ENCODE data around the gene JOSD1. TPM values are rescaled to one million over a fixed set of nuclear protein-coding genes. Genes with fewer than 3 reads are reported as not detected.

Gene JOSD1
- total and polyA plus RNA-seq, 2 donors (not counting 1 experiment from before 2014, with no cell fraction given): 78.7 to 94.8 TPM

DNA sequence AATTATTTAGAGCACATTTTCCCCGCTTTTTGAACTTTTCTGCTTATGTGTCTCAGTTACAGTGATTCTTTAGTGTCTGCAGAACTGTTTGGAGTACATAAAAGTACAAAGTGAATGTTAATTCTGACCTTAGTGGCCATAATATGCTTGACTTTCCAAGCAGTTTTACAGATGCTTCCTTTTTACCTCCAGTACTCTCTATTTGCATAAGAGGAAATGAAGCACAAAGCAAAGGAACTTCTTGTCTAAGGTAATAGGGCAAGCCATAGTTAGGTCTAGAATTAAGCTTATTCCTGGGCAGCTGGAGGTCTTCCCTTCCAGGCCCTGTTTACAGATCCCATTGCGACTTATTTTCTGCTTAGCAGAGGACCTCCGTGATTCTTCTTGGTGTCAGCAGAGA is 8.6 kb upstream of the JOSD1 start:
- H3K27ac ChIP-seq (ENCODE audit: low read length in 2 of 2): peak overlapping the region; percentile 64 to 73
- peak overlapping the region; percentile 36 for H3K9ac ChIP-seq (ENCODE audit: low read length)
- peak overlapping the region; percentile 87 for H3K27ac Mint-ChIP-seq
- H3K36me3 ChIP-seq (replicated peaks in 1 of 2; ENCODE audit: control extremely low read depth in 1 of 2, control insufficient read depth in 1 of 2, extremely low read depth in 1 of 2, insufficient read depth in 2 of 2, low read length in 1 of 2): peaks cover 0 to 29% of the 10 kb centered on the region in 2 experiments
- H3K9me3 ChIP-seq (ENCODE audit: control extremely low read depth in 1 of 3, control insufficient read depth in 2 of 3, insufficient read depth in 1 of 3, low read length in 2 of 3): no peaks in the 10 kb centered on the region
- H4K20me1 ChIP-seq (ENCODE audit: control insufficient read depth, insufficient read depth, low read length, poor library complexity, severe bottlenecking): peaks cover 83% of the 10 kb centered on the region
- peak; percentile 66 for DNase-seq
- WGBS (ENCODE audit: insufficient coverage): 100% methylated on average over 2 of the region's 3 CpGs
- H3K4me1 ChIP-seq (ENCODE audit: control insufficient read depth in 2 of 2, insufficient read depth in 2 of 2, low read length in 2 of 2): peaks cover 52 to 53% of the 10 kb centered on the region in 2 donors
- peak overlapping the region in 2 of 5 experiments; percentile 18 to 47 for H3K4me3 ChIP-seq (ENCODE audit: control extremely low read depth in 1 of 5, extremely low read depth in 1 of 5, insufficient read depth in 1 of 5, low read depth in 2 of 5, low read length in 4 of 5)
- ATAC-seq (ENCODE audit: low read depth): no peak
- ChIA-PET CTCF (interaction anchor here (0.7 to 1.6 kb wide), 9 partner anchors 9 to 657 kb away, joined by 3 to 5 read pairs (median 3); no protein-coding TSS in a partner anchor), POLR2A (interaction anchor here (0.6 to 1.0 kb wide), 2 partner anchors 22 to 392 kb away, joined by 3 to 5 read pairs; partner anchors contain the start of gene CSNK1E)
- H3K9me3 Mint-ChIP-seq (ENCODE audit: insufficient read depth): no peaks in the 10 kb centered on the region
- TF ChIP-seq, protein P1, sequence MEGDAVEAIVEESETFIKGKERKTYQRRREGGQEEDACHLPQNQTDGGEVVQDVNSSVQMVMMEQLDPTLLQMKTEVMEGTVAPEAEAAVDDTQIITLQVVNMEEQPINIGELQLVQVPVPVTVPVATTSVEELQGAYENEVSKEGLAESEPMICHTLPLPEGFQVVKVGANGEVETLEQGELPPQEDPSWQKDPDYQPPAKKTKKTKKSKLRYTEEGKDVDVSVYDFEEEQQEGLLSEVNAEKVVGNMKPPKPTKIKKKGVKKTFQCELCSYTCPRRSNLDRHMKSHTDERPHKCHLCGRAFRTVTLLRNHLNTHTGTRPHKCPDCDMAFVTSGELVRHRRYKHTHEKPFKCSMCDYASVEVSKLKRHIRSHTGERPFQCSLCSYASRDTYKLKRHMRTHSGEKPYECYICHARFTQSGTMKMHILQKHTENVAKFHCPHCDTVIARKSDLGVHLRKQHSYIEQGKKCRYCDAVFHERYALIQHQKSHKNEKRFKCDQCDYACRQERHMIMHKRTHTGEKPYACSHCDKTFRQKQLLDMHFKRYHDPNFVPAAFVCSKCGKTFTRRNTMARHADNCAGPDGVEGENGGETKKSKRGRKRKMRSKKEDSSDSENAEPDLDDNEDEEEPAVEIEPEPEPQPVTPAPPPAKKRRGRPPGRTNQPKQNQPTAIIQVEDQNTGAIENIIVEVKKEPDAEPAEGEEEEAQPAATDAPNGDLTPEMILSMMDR (IDR thresholded peaks at IDR 0.05): no peak
- no peak for TF ChIP-seq EZH2 (IDR thresholded peaks at IDR 0.05; ENCODE audit: borderline replicate concordance, insufficient read depth, low read depth, low read length, poor library complexity, severe bottlenecking)
- H3K27me3 ChIP-seq (replicated peaks in 1 of 4; ENCODE audit: control extremely low read depth in 1 of 4, control insufficient read depth in 3 of 4, insufficient read depth in 4 of 4, low read length in 3 of 4): no peaks in the 10 kb centered on the region
- no peaks in the 10 kb centered on the region for H3K27me3 Mint-ChIP-seq
- peaks cover 78% of the 10 kb centered on the region for H3K4me1 Mint-ChIP-seq
- H3K4me3 Mint-ChIP-seq: peak overlapping the region; percentile 79
- H3K79me2 ChIP-seq (ENCODE audit: control insufficient read depth, insufficient read depth, low read length): peaks cover 85% of the 10 kb centered on the region
- intact Hi-C loops (cut with micrococcal nuclease): loop anchor here (5.0 to 10.0 kb wide), 2 partner anchors 525 to 608 kb away; partner anchors contain the start of genes PLA2G6 and RPL3
- H2AFZ ChIP-seq (ENCODE audit: insufficient read depth, low read depth, low read length, poor library complexity, severe bottlenecking): no peak overlapping the region
- H3K4me2 ChIP-seq (replicated peaks; ENCODE audit: low read depth, low read length, poor library complexity, severe bottlenecking): peak overlapping the region; percentile 87

DNA sequence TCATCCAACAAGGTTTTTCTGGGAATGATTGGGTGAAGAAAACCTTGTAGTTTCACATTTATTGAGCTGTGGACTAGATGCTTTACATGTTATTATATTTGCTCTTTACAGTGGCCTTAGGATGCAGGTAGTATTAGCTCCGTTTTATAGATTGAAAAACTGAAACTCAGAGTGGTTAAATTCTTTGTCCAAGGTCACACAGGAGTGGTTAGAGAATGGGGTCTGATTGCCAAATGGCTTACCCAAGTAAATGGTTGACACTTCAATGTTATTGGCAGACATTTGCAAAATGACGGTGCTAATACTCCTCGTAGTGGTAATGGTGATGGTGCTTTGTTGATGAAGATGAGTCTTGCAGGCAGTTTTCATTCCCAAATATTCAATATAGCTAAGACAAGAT is 7.2 kb upstream of the JOSD1 start:
- no peak for ATAC-seq (ENCODE audit: low read depth)
- peak overlapping the region in 1 of 2 donors; percentile 73 for H3K27ac ChIP-seq (ENCODE audit: low read length in 2 of 2)
- H3K4me3 Mint-ChIP-seq: peak overlapping the region; percentile 94
- H3K79me2 ChIP-seq (ENCODE audit: control insufficient read depth, insufficient read depth, low read length): peaks cover 72% of the 10 kb centered on the region
- H2AFZ ChIP-seq (ENCODE audit: insufficient read depth, low read depth, low read length, poor library complexity, severe bottlenecking): no peak overlapping the region
- H3K4me1 ChIP-seq (ENCODE audit: control insufficient read depth in 2 of 2, insufficient read depth in 2 of 2, low read length in 2 of 2): peaks cover 47 to 48% of the 10 kb centered on the region in 2 donors
- 80% methylated on average over 1 of the region's 3 CpGs for WGBS (ENCODE audit: insufficient coverage)
- intact Hi-C loops (cut with micrococcal nuclease): loop anchor here (5.0 to 10.0 kb wide), 2 partner anchors 523 to 609 kb away; partner anchors contain the start of genes PLA2G6 and RPL3
- H3K36me3 ChIP-seq (replicated peaks in 1 of 2; ENCODE audit: control extremely low read depth in 1 of 2, control insufficient read depth in 1 of 2, extremely low read depth in 1 of 2, insufficient read depth in 2 of 2, low read length in 1 of 2): peaks cover 0 to 28% of the 10 kb centered on the region in 2 experiments
- H3K4me1 Mint-ChIP-seq: peaks cover 75% of the 10 kb centered on the region
- H4K20me1 ChIP-seq (ENCODE audit: control insufficient read depth, insufficient read depth, low read length, poor library complexity, severe bottlenecking): peaks cover 69% of the 10 kb centered on the region
- no peak overlapping the region for H3K9ac ChIP-seq (ENCODE audit: low read length)
- no peaks in the 10 kb centered on the region for H3K9me3 Mint-ChIP-seq (ENCODE audit: insufficient read depth)
- no peak for DNase-seq
- H3K27ac Mint-ChIP-seq: peak overlapping the region; percentile 86
- no peaks in the 10 kb centered on the region for H3K27me3 Mint-ChIP-seq
- no peak for TF ChIP-seq EZH2 (IDR thresholded peaks at IDR 0.05; ENCODE audit: borderline replicate concordance, insufficient read depth, low read depth, low read length, poor library complexity, severe bottlenecking)
- TF ChIP-seq, protein P1 (IDR thresholded peaks at IDR 0.05): no peak
- H3K4me3 ChIP-seq (ENCODE audit: control extremely low read depth in 1 of 5, extremely low read depth in 1 of 5, insufficient read depth in 1 of 5, low read depth in 2 of 5, low read length in 4 of 5): peak overlapping the region in 1 of 5 experiments; percentile 81
- H3K4me2 ChIP-seq (replicated peaks; ENCODE audit: low read depth, low read length, poor library complexity, severe bottlenecking): peak overlapping the region; percentile 87
- no peaks in the 10 kb centered on the region for H3K27me3 ChIP-seq (replicated peaks in 1 of 4; ENCODE audit: control extremely low read depth in 1 of 4, control insufficient read depth in 3 of 4, insufficient read depth in 4 of 4, low read length in 3 of 4)
- POLR2A ChIA-PET: no interaction called here
- CTCF ChIA-PET: interaction anchor here (0.9 to 6.6 kb wide), 6 partner anchors 9 to 610 kb away, joined by 3 to 35 read pairs (median 4); partner anchors contain the start of gene TOMM22
- no peaks in the 10 kb centered on the region for H3K9me3 ChIP-seq (ENCODE audit: control extremely low read depth in 1 of 3, control insufficient read depth in 2 of 3, insufficient read depth in 1 of 3, low read length in 2 of 3)
